Measurements from ENCODE around the gene IGF1R. TPM values are rescaled to one million over a fixed set of nuclear protein-coding genes. Genes with fewer than 3 reads are reported as not detected.
"Not testable (repeated sequence)": the region's sequence is repeated elsewhere in the genome, so short reads cannot be mapped to it uniquely, and the experiment has no call there.

IGF1R gene
- total RNA-seq, 1 experiment from 2014 or later = 51.6 TPM

DNA sequence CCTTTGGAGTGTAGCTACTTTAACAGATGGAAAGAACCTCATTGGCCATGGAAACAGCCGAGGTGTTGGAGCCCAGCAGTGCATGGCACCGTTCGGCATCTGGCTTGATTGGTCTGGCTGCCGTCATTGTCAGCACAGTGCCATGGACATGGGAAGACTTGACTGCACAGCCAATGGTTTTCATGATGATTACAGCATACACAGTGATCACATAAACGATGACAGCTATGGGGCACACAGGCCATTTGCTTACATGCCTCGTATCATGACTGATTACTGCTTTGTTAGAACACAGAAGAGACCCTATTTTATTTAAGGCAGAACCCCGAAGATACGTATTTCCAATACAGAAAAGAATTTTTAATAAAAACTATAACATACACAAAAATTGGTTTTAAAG is 315.1 kb downstream of the IGF1R start:
- no peaks in the 10 kb centered on the region for H3K27me3 Mint-ChIP-seq (ENCODE audit: insufficient read depth, unreplicated experiment)

DNA sequence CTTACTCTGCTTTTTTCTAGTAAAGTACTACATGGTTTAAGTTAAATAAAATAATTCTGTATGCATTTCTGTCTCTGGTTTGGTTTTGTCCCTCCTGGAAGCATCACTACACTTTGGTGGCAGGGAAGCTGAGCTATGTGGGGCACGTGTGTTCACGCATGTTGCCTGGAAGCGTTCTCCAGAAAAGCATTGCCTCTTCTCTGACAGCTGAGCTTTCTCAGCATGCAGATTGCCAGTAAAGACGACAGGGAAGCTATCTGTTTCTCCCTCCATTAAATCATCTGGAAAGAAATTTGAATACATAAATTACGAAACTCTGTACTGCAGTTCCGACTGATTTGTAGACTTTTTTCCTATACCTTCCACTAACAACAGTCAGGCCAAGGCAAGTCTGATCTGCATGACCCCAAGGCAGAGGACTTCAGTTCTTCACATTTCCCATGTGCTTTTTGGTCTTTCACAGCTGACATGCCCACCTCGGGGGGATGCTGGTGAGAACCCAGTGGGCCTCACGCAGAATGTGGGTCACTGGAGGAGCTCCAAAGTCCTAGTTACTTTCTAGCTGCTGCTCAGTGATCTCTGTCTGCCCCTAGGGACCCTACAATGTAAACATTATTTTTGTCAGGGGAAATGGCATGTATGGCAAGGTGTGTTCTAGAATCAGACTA is 316.3 kb downstream of the IGF1R start:
- Histone ChIP-seq H3K36me3 (ENCODE audit: control insufficient read depth, insufficient read depth, low read length) (no peaks in the 10 kb centered on the region; the same call in 1 of the 2 replicates), H3K9me3 (no peaks in the 10 kb centered on the region), H3K27me3 (replicated peaks; ENCODE audit: control insufficient read depth, insufficient read depth, low read length) (no peaks in the 10 kb centered on the region), H3K4me1 (no peaks in the 10 kb centered on the region), H3K4me3 (ENCODE audit: low read depth, low read length) (no peak overlapping the region)
- TF ChIP-seq, protein P1, sequence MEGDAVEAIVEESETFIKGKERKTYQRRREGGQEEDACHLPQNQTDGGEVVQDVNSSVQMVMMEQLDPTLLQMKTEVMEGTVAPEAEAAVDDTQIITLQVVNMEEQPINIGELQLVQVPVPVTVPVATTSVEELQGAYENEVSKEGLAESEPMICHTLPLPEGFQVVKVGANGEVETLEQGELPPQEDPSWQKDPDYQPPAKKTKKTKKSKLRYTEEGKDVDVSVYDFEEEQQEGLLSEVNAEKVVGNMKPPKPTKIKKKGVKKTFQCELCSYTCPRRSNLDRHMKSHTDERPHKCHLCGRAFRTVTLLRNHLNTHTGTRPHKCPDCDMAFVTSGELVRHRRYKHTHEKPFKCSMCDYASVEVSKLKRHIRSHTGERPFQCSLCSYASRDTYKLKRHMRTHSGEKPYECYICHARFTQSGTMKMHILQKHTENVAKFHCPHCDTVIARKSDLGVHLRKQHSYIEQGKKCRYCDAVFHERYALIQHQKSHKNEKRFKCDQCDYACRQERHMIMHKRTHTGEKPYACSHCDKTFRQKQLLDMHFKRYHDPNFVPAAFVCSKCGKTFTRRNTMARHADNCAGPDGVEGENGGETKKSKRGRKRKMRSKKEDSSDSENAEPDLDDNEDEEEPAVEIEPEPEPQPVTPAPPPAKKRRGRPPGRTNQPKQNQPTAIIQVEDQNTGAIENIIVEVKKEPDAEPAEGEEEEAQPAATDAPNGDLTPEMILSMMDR (IDR thresholded peaks at IDR 0.05; ENCODE audit: insufficient read depth in 1 of 2, low read depth in 1 of 2, low read length in 1 of 2, severe bottlenecking in 1 of 2, unreplicated experiment in 1 of 2) = no peak
- CTCF ChIA-PET = no interaction called here
- intact Hi-C loops (cut with micrococcal nuclease; ENCODE audit: unreplicated experiment) = no loop called here
- no TSS peak for BruUV-seq (replicated peaks)
- Mint-ChIP-seq H3K27ac (ENCODE audit: unreplicated experiment) (no peak overlapping the region), H3K4me3 (ENCODE audit: unreplicated experiment) (no peak overlapping the region), H3K4me1 (ENCODE audit: low read depth, unreplicated experiment) (no peaks in the 10 kb centered on the region), H3K27me3 (ENCODE audit: insufficient read depth, unreplicated experiment) (no peaks in the 10 kb centered on the region), H3K9me3 (ENCODE audit: unreplicated experiment) (peaks cover 12% of the 10 kb centered on the region), H3K36me3 (ENCODE audit: insufficient read depth, unreplicated experiment) (peaks cover 20% of the 10 kb centered on the region)
- DNase-seq = no peak
- POLR2A ChIA-PET = interaction anchor here (0.5 kb wide), 1 partner anchor 50 kb away, joined by 6 read pairs; no protein-coding TSS in a partner anchor

More for the DNA sequence above, 315.1 kb downstream of the IGF1R start:
- H3K27me3 ChIP-seq (replicated peaks; ENCODE audit: control insufficient read depth, insufficient read depth, low read length) = no peaks in the 10 kb centered on the region
- TF ChIP-seq, protein P1 (IDR thresholded peaks at IDR 0.05; ENCODE audit: insufficient read depth in 1 of 2, low read depth in 1 of 2, low read length in 1 of 2, severe bottlenecking in 1 of 2, unreplicated experiment in 1 of 2) = no peak
- no peaks in the 10 kb centered on the region for H3K4me1 ChIP-seq
- no peak overlapping the region for H3K4me3 ChIP-seq (ENCODE audit: low read depth, low read length)
- Mint-ChIP-seq H3K4me1 (ENCODE audit: low read depth, unreplicated experiment) (no peaks in the 10 kb centered on the region), H3K36me3 (ENCODE audit: insufficient read depth, unreplicated experiment) (peaks cover 31% of the 10 kb centered on the region), H3K4me3 (ENCODE audit: unreplicated experiment) (no peak overlapping the region), H3K27ac (ENCODE audit: unreplicated experiment) (no peak overlapping the region), H3K9me3 (ENCODE audit: unreplicated experiment) (peaks cover 12% of the 10 kb centered on the region)
- DNase-seq = no peak
- POLR2A ChIA-PET = no interaction called here
- no peaks in the 10 kb centered on the region; the same call in 1 of the 2 replicates for H3K36me3 ChIP-seq (ENCODE audit: control insufficient read depth, insufficient read depth, low read length)
- H3K9me3 ChIP-seq = no peaks in the 10 kb centered on the region
- intact Hi-C loops (cut with micrococcal nuclease; ENCODE audit: unreplicated experiment) = no loop called here
- BruUV-seq (replicated peaks) = no TSS peak
- CTCF ChIA-PET = no interaction called here

DNA sequence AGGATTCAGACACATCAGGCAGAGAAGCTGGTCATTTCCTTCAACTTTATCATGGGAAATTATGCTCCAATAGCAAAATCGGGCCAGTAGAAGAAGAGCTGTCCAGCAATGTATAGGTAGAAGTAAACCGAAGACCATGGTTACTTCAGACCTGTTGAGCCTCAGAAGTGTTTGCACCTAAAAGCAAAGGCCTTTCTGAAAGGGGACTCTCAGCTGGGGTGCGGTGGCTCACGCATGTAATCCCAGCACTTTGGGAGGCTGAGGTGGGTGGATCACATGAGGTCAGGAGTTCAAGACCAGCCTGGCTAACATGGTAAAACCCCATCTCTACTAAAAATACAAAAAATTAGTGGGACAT is 316.8 kb downstream of the IGF1R start:
- CTCF ChIA-PET; H3K27ac Mint-ChIP-seq (ENCODE audit: unreplicated experiment); POLR2A ChIA-PET: not testable (repeated sequence)

More for the DNA sequence above, 316.8 kb downstream of the IGF1R start:
- H3K4me1 Mint-ChIP-seq (ENCODE audit: low read depth, unreplicated experiment); H3K36me3 ChIP-seq (ENCODE audit: control insufficient read depth, insufficient read depth, low read length); intact Hi-C loops (cut with micrococcal nuclease; ENCODE audit: unreplicated experiment); H3K27me3 ChIP-seq (replicated peaks; ENCODE audit: control insufficient read depth, insufficient read depth, low read length); BruUV-seq (replicated peaks); H3K27me3 Mint-ChIP-seq (ENCODE audit: insufficient read depth, unreplicated experiment); DNase-seq; H3K4me3 Mint-ChIP-seq (ENCODE audit: unreplicated experiment); H3K4me1 ChIP-seq; H3K4me3 ChIP-seq (ENCODE audit: low read depth, low read length); H3K9me3 ChIP-seq: not testable (repeated sequence)
- Mint-ChIP-seq H3K36me3 (ENCODE audit: insufficient read depth, unreplicated experiment) (peaks cover 20% of the 10 kb centered on the region), H3K9me3 (ENCODE audit: unreplicated experiment) (peaks cover 12% of the 10 kb centered on the region)

Data from Caco-2 (cell line).